Keratinocyte (primary cell): ENCODE results near the gene MYCBP2.

Source experiments
- EZH2 ChIP-seq: IDR thresholded peaks from one replicate; pipeline ENCODE4 v1.6.1; 2012; ENCODE audit warnings: inconsistent platforms, mild to moderate bottlenecking, low read length, moderate library complexity
- TF ChIP-seq, protein P1 (sequence below), 3 experiments: IDR thresholded peaks in 1 of 3; conservative IDR thresholded peaks in 1 of 3; optimal IDR thresholded peaks in 1 of 3; 2 replicates in 2 of 3; 3 replicates in 1 of 3; pipeline versions ENCODE3 to v1.5.1; 2011; ENCODE audit warnings: low read length in 3 of 3, mild to moderate bottlenecking in 3 of 3, moderate library complexity in 2 of 3, control low read depth in 1 of 3, inconsistent platforms in 1 of 3; ENCODE audit not compliant: insufficient read depth in 2 of 3; ENCODE audit errors: extremely low read depth in 1 of 3

DNA sequence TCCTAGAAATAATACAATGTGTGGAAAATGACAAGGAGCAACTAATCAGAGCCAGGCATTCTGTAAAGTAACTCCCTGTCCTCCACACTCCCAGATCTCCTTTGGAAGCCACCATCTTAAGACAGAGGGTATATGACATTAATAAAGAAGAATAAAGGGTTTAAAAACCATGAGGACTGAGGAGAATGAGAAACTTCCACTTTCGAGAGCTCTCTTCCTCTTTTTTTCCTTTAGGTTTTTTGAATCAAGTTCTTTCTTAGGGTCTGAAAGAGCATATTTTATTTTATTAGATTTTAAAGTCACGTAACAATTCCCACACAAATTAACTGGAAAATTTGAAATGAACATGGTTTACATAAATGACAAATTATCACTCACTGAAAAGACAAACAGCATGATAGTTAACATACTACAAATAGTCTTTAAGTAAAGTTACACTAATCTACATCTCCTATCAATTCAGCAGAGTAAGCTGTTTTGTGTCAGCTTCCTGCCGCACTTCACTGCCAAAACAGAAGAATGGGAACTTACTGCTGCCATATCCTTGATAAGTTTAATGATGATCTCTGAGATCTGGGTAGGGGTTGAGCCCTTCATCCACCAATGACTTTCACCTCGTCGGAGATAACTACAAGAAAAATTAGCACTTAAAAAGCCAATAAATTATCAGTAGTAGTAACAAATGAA lies 261.3 kb downstream of the MYCBP2 start:
- TF ChIP-seq, protein P1, sequence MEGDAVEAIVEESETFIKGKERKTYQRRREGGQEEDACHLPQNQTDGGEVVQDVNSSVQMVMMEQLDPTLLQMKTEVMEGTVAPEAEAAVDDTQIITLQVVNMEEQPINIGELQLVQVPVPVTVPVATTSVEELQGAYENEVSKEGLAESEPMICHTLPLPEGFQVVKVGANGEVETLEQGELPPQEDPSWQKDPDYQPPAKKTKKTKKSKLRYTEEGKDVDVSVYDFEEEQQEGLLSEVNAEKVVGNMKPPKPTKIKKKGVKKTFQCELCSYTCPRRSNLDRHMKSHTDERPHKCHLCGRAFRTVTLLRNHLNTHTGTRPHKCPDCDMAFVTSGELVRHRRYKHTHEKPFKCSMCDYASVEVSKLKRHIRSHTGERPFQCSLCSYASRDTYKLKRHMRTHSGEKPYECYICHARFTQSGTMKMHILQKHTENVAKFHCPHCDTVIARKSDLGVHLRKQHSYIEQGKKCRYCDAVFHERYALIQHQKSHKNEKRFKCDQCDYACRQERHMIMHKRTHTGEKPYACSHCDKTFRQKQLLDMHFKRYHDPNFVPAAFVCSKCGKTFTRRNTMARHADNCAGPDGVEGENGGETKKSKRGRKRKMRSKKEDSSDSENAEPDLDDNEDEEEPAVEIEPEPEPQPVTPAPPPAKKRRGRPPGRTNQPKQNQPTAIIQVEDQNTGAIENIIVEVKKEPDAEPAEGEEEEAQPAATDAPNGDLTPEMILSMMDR (optimal IDR thresholded peaks at IDR 0.05 in 1 of 3, IDR thresholded peaks at IDR 0.05 in 1 of 3, conservative IDR thresholded peaks at IDR 0.05 in 1 of 3; ENCODE audit: extremely low read depth in 1 of 3, insufficient read depth in 2 of 3, low read length in 3 of 3): no peak
- TF ChIP-seq EZH2: no peak
